Psoas muscle (tissue), 8 donors: ENCODE measurements around the gene CLSTN2. TPM values are rescaled to one million over a fixed set of nuclear protein-coding genes. Genes with fewer than 3 reads are reported as not detected.

Experiments
- ATAC-seq, 4 donors: fragments of 200-7000 bp; cut with Tn5 transposase; one replicate each; pipeline ENCODE4 v1.9.1; 2020; ENCODE audit warnings: moderate library complexity in 3 of 4, mild to moderate bottlenecking in 2 of 4
- DNase-seq, 2 donors: peaks; one replicate each; pipeline ENCODE4 v3.0.0-alpha.2; 2020
- H3K27ac ChIP-seq: fragments of 200-600 bp; one replicate; pipeline ENCODE4 v1.8.0; 2022
- H3K27me3 ChIP-seq, 3 donors: fragments of 200-600 bp in 1 of 3; one replicate each; pipeline versions ENCODE4 v1.6.1 to v1.8.0; 2013 to 2022; ENCODE audit warnings: low read length in 2 of 3, mild to moderate bottlenecking in 2 of 3, moderate library complexity in 1 of 3; ENCODE audit not compliant: insufficient read depth in 3 of 3
- H3K36me3 ChIP-seq, 2 donors: fragments of 200-600 bp in 1 of 2; one replicate each; pipeline versions ENCODE4 v1.6.1 to v1.8.0; 2013 to 2022; ENCODE audit warnings: low read depth in 1 of 2, mild to moderate bottlenecking in 1 of 2, moderate library complexity in 1 of 2; ENCODE audit not compliant: insufficient read depth in 1 of 2
- H3K4me1 ChIP-seq: fragments of 200-600 bp; one replicate; pipeline ENCODE4 v1.8.0; 2022
- H3K4me3 ChIP-seq: fragments of 200-600 bp; one replicate; pipeline ENCODE4 v1.8.0; 2022; ENCODE audit warnings: mild to moderate bottlenecking
- H3K9me3 ChIP-seq: fragments of 200-600 bp; one replicate; pipeline ENCODE4 v1.8.0; 2022
- WGBS, 3 donors: extraction: QIAGEN DNeasy Blood & Tissue Kit; methylation state at CpG; one replicate each; pipeline versions ENCODE4 v1.1.6 to v1.1.7; 2013; 5-methylcytosine and 5-hydroxymethylcytosine counted together
- intact Hi-C, 2 donors: fragments of 100-400 bp; cut with DNase I; formaldehyde crosslinking; loops; one replicate each; pipeline versions ENCODE4 v1.11.0 to v1.14.2; 2022
- polyA plus RNA-seq, 3 donors: library from polyadenylated mRNA; stranded (reverse); fragments of 200-250 nt; gene quantifications; one replicate each; pipeline ENCODE4 v1.2.3, GENCODE V29; 2013
- total RNA-seq, 4 donors: library from RNA; stranded (reverse); fragmentation: NEBNext Ultra II Directional in 2 of 4; extraction: Animal tissue kit (Norgen Biotek cat#: 25700) in 2 of 4; gene quantifications; one replicate each; pipeline versions ENCODE4 v1.2.1 to v1.2.4, GENCODE V29; 2021 to 2023
- TF ChIP-seq, protein P1 (sequence below): fragments of 200-600 bp; IDR thresholded peaks from one replicate; pipeline ENCODE4 v1.8.0; 2022; ENCODE audit warnings: antibody characterized with exemption
- donor health status: healthy with polysubstance abuse.
- donor health status: DM: no; HTN: no; CAD: no; lungs with moderate emphysema.
- donor health status: Bipolar disorder and iron deficiency.
- donor health status: healthy.
- donor health status: DM: yes; HTN: yes; CAD: no.
- donor health status: DM: no; HTN: no; CAD: no.
- donor health status: DM: no; HTN: no; CAD: no.
- donor health status: DM: yes; HTN: yes; CAD: no.

Gene CLSTN2
- total and polyA plus RNA-seq, 7 donors = 0.24 to 5.0 (median 1.5) TPM

DNA sequence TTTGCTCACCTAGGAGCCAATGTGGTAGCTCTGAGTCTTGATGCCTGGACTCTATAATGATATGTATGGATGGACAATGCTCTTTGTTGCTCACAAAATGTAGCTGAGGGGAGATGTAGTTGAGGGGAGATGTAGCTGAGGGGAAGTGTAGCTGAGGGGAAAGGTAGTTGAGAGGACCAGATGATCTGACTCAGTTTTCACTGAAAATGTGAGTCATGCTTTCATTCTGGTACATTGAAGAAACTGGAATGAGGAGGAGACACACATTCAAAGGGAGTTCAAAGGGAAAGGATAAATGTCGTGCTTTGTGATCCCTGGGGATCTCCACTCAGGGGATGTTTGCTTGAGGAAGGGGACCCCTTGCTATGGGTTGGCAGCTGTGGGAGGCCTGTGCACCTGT, 440.0 kb downstream of the CLSTN2 start:
- no peak for ATAC-seq
- Histone ChIP-seq H3K36me3 (no peaks in the 10 kb centered on the region), H3K27ac (no peak overlapping the region), H3K4me1 (no peaks in the 10 kb centered on the region), H3K9me3 (no peaks in the 10 kb centered on the region), H3K4me3 (no peak overlapping the region), H3K27me3 (no peaks in the 10 kb centered on the region)
- DNase-seq = no peak
- TF ChIP-seq, protein P1, sequence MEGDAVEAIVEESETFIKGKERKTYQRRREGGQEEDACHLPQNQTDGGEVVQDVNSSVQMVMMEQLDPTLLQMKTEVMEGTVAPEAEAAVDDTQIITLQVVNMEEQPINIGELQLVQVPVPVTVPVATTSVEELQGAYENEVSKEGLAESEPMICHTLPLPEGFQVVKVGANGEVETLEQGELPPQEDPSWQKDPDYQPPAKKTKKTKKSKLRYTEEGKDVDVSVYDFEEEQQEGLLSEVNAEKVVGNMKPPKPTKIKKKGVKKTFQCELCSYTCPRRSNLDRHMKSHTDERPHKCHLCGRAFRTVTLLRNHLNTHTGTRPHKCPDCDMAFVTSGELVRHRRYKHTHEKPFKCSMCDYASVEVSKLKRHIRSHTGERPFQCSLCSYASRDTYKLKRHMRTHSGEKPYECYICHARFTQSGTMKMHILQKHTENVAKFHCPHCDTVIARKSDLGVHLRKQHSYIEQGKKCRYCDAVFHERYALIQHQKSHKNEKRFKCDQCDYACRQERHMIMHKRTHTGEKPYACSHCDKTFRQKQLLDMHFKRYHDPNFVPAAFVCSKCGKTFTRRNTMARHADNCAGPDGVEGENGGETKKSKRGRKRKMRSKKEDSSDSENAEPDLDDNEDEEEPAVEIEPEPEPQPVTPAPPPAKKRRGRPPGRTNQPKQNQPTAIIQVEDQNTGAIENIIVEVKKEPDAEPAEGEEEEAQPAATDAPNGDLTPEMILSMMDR = no peak
- intact Hi-C loops = no loop called here
- 54 to 72% (median 69%) methylated on average over 1 of the region's 1 CpG for WGBS, 3 donors

DNA sequence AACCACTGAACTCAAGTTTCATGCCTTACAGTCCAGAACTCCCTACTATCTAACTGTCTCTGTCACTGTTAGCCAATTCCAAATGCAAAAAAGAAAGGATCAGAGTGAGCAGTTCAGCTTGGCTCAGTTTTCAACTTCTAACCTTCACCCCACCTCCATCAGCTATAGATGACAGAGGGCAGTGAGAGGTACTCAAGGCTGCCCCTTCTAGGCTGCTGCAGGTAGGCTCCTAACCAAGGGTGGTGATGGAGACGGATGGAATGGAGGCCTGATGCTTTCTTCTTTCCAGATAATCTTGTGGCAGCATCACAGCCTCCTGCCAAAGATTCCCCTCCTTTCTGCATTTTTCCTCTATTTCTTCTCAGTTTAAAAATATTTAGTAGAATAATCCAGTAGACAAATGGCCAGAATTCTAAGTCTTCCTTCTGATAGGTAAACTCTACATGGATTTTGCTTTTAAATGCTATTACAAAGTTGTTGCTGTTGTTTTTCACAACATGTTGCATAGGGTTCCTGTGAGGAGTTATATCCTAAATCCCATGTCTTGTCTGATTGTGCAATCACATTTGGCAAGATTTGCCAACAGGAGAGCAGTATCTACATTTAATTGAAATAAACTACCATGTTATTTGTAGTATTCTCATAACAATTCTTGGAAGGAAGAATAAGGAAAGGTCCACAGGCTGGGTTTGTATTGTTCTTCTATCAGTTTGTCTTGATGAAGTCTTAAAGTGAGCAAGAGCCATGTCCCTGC, 441.3 kb downstream of the CLSTN2 start:
- no peak for DNase-seq
- Histone ChIP-seq H3K4me3 (no peak overlapping the region), H3K27me3 (no peaks in the 10 kb centered on the region), H3K4me1 (no peaks in the 10 kb centered on the region), H3K36me3 (no peaks in the 10 kb centered on the region), H3K9me3 (no peaks in the 10 kb centered on the region), H3K27ac (no peak overlapping the region)
- intact Hi-C loops = no loop called here
- 73 to 93% (median 86%) methylated on average over 1 of the region's 1 CpG for WGBS, 3 donors
- TF ChIP-seq, protein P1 = no peak
- no peak for ATAC-seq

DNA sequence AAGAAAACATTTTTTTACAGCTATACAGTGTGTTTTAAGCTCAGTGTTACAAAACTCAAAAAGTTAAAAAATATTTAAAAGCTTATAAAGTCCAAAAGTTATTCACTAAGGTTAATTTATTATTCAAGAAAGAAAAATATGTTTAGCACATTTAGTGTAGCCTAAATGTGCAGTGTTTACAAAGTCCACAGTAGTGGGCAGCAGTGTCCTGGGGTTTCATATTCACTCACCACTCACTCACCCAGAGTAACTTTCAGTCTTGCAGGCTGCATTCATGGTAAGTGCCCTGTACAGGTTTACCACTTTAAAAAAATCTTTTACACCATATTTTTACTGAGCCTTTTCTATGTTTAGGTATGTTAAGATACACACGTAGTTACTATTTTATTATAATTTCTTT, 442.7 kb downstream of the CLSTN2 start:
- Histone ChIP-seq H3K36me3 (no peaks in the 10 kb centered on the region), H3K9me3 (no peaks in the 10 kb centered on the region), H3K4me1 (no peaks in the 10 kb centered on the region), H3K4me3 (no peak overlapping the region), H3K27ac (no peak overlapping the region), H3K27me3 (no peaks in the 10 kb centered on the region)
- ATAC-seq (no peak), DNase-seq (no peak)
- TF ChIP-seq, protein P1 = no peak
- WGBS, 3 donors = 87 to 92% (median 89%) methylated on average over 1 of the region's 1 CpG
- intact Hi-C loops = no loop called here

DNA sequence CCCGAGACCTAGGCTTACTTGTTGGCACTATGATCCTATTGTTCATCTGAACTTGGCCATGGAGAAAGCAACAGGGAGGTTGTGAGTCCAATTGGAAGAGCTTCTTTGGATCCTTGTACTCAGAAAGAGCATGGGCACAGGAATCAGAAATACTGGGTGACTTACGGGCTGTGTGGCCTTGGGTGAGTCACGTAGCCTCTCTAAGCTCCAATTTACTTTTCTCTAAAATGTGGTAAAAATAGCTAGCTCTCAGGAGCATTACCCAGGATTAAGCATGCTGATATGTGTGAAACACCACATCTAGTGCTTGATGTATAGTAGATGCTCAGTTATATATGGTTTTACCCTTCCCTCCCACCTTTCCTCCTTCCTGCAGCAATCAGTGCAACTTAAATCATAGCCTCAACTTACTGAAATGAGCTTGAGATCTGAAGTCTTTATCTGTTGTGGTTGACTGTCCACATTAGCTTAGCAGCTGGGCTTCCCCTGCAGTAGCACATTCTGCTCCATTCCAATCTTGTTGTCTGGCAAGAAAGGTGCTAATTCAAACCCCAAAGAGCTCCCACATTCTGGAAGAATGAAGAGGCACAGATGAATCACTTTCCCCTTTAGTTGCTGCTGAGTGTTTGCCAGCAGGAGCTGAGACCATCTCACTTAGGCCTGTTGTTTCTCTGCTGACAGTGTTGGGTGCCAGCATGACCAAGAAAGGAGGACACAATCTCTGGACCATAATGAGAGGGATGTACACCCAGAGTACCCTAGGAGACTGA, 443.8 kb downstream of the CLSTN2 start:
- no peak for ATAC-seq
- intact Hi-C loops = no loop called here
- WGBS, 3 donors = 15 to 22% (median 20%) methylated on average over 3 of the region's 3 CpGs

More for the DNA sequence above, 443.8 kb downstream of the CLSTN2 start:
- H3K4me3 ChIP-seq = no peak overlapping the region
- no peaks in the 10 kb centered on the region for H3K36me3 ChIP-seq
- DNase-seq = no peak
- TF ChIP-seq, protein P1 = no peak
- H3K27me3 ChIP-seq = no peaks in the 10 kb centered on the region
- no peaks in the 10 kb centered on the region for H3K4me1 ChIP-seq
- no peak overlapping the region for H3K27ac ChIP-seq
- H3K9me3 ChIP-seq = no peaks in the 10 kb centered on the region
